NB4 (cell line): ENCODE results near the gene TRIOBP.

Source experiments
- MYC ChIP-seq: IDR thresholded peaks from 2 replicates; pipeline ENCODE4 v1.6.1; 2011; ENCODE audit warnings: low read depth, low read length
- POLR2A ChIP-seq: IDR thresholded peaks from 2 replicates; pipeline ENCODE4 v1.6.1; 2011; ENCODE audit warnings: mild to moderate bottlenecking; ENCODE audit not compliant: insufficient read length; ENCODE audit errors: extremely low read depth
- TF ChIP-seq, protein P1 (sequence below): IDR thresholded peaks from one replicate; pipeline ENCODE4 v1.5.1; 2012; ENCODE audit warnings: low read depth, low read length
- TF ChIP-seq, protein P2 (sequence below): IDR thresholded peaks from 2 replicates; pipeline ENCODE4 v1.6.1; 2011; ENCODE audit warnings: low read depth, low read length

DNA sequence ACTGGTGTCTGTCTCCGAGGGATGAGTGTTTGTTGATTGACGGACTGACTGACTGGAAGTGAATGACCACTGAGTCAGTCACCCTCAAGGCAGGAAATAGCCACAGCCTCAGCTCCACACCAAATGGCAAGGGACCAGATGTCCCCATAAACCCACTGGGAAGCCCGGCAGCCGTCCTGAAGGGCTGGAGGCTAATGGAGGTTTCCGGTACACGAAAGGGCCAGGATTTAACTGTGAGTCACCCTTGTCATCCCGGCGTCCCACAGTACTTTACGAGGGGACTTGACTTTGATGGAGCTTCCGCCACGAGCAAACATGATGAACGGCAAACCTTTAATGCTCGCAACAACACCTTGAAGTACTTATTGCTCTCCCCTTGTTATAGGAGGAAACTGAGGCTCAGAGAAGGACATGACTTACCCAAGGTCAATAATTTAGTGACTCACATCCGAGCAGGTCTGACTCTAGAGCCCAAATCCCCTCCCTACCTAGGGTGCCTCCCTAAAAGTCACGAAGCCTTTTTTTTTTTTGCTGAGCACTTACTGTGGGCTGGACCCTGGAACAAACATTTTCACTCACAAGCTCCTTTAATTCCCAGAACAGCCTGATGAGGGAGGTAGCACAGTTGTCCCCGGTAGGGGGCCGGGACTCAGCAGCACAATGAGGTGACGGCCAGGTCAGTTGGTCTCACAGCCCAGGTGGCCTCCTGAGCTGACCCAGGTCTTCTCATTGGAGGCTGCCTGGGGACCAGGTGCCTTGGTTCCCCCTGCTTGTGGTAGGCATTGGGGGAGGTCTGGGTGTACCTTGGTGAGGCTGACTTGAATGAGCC lies 85.7 kb downstream of the TRIOBP start:
- TF ChIP-seq, protein P1, sequence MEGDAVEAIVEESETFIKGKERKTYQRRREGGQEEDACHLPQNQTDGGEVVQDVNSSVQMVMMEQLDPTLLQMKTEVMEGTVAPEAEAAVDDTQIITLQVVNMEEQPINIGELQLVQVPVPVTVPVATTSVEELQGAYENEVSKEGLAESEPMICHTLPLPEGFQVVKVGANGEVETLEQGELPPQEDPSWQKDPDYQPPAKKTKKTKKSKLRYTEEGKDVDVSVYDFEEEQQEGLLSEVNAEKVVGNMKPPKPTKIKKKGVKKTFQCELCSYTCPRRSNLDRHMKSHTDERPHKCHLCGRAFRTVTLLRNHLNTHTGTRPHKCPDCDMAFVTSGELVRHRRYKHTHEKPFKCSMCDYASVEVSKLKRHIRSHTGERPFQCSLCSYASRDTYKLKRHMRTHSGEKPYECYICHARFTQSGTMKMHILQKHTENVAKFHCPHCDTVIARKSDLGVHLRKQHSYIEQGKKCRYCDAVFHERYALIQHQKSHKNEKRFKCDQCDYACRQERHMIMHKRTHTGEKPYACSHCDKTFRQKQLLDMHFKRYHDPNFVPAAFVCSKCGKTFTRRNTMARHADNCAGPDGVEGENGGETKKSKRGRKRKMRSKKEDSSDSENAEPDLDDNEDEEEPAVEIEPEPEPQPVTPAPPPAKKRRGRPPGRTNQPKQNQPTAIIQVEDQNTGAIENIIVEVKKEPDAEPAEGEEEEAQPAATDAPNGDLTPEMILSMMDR: no peak
- TF ChIP-seq POLR2A: no peak
- TF ChIP-seq, protein P2, sequence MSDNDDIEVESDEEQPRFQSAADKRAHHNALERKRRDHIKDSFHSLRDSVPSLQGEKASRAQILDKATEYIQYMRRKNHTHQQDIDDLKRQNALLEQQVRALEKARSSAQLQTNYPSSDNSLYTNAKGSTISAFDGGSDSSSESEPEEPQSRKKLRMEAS: no peak
- no peak for TF ChIP-seq MYC
